HG03469 (cell line): ENCODE measurements around the gene KLHL17.

Experiments
- ATAC-seq: cut with Tn5 transposase; IDR thresholded peaks from one replicate; pipeline ENCODE4 v1.9.1; 2021; ENCODE audit warnings: mild to moderate bottlenecking, moderate library complexity, moderate number of reproducible peaks; ENCODE audit not compliant: unreplicated experiment

KLHL17 gene

GRCh38 chr1:947958-948357 lies 12.4 kb upstream of the KLHL17 start:
- no peak for ATAC-seq

DNA sequence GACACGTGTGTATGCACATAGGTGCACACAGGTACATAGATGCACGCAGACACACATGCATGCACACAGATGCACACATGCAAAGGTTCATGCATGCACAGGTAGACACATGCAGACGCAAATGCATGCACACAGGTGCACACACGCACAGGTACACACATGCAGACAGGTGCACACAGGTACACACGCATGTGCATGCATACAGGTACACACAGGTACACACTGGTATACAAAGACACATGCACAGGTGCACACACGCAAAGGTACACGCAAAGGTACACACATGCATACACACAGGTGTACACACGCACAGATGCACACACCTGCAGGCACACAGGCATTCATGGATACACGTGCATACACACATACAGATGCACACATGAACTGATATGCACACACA lies 10.1 kb upstream of the KLHL17 start:
- no peak for ATAC-seq

DNA sequence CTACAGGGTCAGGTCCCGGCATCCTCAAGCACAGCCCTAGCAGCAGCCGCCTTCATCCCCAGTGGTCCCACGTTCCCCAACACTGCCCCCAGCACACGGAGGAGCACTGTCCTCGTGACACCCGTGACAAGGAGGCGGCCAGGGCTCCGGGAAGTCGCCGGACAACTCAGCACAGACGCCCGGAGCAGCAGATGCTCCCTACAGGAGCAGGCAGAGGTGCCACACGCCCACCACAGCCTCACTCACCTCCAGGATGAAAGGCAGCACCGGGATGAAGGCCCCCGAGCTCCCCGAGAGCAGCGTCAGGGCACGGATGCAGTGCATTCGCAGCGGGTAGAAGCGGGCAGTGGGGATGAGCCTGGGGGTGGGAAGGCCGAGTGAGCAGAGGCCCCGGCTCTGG lies 9.5 kb upstream of the KLHL17 start:
- ATAC-seq = no peak

DNA sequence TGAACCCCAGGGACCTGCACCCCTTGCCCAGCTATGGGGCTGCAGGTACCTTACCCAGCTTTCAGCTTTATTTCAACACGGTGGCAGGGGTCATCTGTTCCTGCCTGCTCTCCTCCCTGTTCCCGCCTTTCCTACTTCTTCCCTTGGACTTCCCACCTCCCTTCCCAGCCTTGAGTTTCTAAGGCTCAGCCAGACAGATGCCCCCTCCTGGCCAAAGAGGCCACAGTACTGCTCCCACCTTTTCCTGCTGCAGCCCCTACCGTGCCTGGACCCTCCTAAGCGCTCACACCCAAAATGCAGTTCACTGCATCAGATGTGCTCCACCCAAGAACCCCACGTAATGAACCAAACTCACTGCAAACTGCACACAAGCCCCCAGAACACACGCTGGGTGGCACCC lies 9.0 kb upstream of the KLHL17 start:
- ATAC-seq = no peak

GRCh38 chr1:952201-952600 lies 8.2 kb upstream of the KLHL17 start:
- no peak for ATAC-seq

- no peak for ATAC-seq
Observed at GRCh38 chr1:952603-953002, 7.8 kb upstream of the KLHL17 start.

- ATAC-seq = no peak
Observed at GRCh38 chr1:953524-954320, 6.7 kb upstream of the KLHL17 start.

GRCh38 chr1:954927-955326 lies 5.5 kb upstream of the KLHL17 start:
- ATAC-seq = no peak

DNA sequence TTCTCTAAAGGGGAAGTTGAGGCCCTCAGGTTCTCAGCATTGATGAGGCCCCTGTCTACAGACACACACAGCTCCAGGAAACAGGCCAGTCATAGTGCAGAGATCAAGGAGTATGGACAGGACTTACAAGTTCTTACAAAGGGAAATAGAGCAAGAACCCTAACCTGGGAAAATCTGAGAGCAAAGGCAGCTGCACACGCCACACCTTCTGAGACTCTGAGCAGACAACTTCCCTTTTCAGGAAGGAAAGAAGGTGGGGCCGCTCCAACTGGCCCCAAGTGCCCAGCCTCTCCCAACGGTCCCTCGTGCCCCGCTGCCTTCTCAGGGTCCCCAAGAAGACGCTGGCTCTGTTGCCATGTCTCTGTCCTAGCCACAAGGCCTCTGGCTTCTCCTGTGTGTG lies 4.9 kb upstream of the KLHL17 start:
- ATAC-seq = no peak

- ATAC-seq = no peak
Observed at GRCh38 chr1:956636-957035, 3.7 kb upstream of the KLHL17 start.

DNA sequence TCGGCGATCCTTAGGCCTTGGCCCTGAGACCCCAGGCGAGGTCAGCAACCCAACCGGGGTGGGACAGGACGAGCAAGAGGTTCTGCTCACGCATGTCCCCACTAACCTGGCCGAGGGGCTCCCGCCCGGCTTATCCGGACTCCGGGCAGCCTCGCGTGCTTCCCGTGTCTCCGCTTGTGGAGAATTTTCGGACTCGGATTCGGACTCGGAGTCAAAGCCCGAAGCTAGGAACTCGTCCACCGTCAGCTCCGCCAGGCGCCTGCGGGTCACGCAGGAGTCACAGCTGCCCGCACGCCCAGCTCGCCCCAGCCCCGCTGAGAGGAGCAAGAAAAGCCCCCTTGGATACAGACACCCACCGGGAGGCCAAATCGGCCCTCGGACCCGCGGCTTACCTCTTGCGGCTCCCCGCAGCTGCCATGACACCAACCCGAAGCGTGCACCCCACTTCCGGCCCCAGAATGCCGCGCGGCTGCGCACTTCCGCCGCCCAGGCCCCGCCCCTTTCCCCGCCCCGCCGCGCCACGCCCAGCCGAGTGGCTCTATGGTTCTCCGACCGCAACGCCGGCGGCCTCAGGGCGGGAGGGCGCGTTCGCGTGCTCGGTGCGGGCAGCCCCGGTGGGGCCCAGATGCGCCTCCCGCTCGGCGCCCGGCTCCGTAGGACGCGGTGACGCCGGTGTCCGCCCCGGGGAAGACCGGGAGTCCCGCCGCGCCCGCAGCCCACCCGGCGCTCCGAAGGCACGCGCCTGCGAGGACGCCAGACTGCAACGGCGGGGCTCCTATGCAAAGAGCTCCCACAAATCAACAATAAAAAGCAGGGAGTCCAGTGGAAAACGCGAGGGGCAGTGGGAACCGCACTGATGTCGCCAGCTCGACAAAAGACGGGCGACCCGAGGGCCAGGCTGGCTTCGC lies 1.3 kb upstream of the KLHL17 start, which contains the start of gene NOC2L:
NOC2L (minus strand) TSS at position 434 of the 908 bp plus-strand sequence; CDS start at position 418, 16 bp downstream.
- ATAC-seq = peak; percentile 39

GRCh38 chr1:959731-960362 lies 537 bp upstream of the KLHL17 start:
- no peak for ATAC-seq

DNA sequence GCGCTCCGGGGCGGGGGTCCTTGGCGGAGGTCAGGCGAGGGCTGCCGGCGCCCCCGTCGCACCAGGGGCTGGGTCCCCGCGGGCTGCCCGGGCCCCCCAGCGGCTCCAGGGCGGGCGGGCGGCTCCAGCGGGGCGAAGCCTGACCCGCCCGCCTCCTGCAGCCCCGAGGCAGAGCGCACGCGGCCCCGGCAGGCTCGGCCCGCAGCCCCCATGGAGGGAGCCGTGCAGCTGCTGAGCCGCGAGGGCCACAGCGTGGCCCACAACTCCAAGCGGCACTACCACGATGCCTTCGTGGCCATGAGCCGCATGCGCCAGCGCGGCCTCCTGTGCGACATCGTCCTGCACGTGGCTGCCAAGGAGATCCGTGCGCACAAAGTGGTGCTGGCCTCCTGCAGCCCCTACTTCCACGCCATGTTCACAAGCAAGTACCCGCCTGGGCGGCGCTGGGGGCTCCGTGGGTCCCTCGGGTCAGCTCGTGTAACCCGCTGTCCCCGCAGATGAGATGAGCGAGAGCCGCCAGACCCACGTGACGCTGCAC lies 817 bp downstream of the KLHL17 start:
- no peak for ATAC-seq

DNA sequence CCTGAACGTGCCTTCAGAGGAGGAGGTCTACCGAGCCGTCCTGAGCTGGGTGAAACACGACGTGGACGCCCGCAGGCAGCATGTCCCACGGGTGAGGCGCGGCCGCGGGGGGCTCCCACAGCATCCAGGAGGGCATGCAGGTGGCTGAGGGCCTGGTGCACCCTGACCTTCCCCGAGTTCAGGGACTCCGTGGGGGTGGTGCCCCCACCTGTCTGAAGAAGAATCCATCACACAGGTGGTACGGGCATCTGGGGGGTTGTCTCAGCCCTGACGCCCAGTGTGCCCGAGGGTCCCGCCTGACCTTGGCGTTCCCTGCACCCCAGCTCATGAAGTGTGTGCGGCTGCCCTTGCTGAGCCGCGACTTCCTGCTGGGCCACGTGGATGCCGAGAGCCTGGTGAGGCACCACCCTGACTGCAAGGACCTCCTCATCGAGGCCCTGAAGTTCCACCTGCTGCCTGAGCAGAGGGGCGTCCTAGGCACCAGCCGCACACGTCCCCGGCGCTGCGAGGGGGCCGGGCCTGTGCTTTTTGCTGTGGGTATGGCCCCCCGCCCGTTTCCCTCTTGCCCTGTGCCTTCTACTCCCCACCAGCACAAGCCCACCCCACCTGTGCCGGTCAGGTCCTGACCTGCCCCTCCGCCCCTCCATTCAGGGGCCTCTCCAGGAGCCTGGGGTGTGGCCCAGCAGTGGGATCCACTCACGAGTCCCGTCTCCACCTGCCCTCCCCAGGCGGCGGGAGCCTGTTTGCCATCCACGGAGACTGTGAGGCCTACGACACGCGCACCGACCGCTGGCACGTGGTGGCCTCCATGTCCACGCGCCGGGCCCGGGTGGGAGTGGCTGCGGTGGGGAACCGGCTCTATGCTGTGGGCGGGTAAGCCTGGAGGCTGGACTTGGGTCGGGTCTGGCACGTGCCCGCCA lies 2.3 kb downstream of the KLHL17 start:
- ATAC-seq = no peak

- no peak for ATAC-seq
Observed at GRCh38 chr1:963301-963651, 2.9 kb downstream of the KLHL17 start.

DNA sequence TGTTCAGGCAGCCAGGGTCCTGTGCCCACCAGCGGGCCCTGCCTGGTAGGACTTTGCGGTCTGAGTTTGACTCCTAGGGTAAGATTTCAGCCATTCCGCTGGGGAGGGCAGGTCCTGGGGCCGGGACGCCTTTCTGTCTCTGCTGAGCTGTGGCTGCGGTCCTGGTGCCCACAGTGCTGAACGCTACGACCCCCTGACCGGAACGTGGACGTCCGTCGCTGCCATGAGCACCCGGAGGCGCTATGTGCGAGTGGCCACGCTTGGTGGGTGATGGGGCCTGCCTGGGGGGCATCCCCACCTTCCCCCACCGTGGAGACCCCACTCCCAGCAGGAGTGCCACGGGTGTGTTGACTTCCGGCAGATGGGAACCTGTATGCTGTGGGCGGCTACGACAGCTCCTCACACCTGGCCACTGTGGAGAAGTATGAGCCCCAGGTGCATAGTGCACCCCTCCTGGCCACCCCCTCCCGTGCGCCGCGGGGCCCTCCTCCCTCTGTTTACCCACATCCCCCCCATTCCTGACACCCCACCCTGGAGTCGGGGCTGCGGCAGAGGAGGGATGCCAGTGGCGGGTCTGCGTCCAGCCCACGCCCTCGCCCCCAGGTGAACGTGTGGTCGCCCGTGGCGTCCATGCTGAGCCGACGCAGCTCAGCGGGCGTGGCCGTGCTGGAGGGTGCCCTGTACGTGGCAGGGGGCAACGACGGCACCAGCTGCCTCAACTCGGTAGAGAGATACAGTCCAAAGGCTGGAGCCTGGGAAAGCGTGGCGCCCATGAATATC lies 3.6 kb downstream of the KLHL17 start:
- no peak for ATAC-seq

DNA sequence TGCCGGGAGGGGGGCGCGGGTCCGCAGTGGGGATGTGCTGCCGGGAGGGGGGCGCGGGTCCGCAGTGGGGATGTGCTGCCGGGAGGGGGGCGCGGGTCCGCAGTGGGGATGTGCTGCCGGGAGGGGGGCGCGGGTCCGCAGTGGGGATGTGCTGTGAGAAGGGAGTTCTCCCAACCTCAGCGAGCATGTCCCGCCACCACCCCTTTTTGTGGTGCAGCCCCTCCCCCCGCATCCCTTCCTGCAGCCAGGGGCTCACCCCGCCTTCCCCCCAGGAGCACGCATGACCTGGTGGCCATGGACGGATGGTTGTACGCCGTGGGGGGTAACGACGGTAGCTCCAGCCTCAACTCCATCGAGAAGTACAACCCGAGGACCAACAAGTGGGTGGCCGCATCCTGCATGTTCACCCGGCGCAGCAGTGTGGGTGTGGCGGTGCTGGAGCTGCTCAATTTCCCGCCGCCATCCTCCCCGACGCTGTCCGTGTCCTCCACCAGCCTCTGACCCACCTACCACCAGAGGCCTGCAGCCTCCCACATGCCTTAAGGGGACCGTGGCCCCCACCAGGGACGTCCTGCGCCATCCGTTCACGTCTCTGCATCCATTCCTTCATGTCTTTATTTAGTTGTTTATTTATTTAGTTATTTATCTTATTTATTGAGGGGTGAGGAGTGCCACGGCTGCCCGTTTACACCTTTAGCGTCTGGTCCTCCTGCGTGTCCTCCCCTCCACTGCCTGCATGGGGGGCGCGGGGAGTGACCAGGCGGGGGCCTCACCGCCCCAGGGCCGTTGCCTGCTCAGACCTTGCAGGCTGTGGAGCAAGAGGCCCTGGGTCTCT lies 4.5 kb downstream of the KLHL17 start:
- ATAC-seq = no peak

GRCh38 chr1:965526-966134 lies 5.2 kb downstream of the KLHL17 start:
- ATAC-seq = no peak
